ENCODE measurements around the gene SLC2A13.

- TF ChIP-seq POLR2AphosphoS5 (IDR thresholded peaks at IDR 0.05; ENCODE audit: low read depth, low read length) (no peak), POLR2A (IDR thresholded peaks at IDR 0.05; ENCODE audit: low read depth, low read length) (no peak)
These were observed 237.6 kb downstream of the SLC2A13 start for GRCh38 chr12:39868328-39868725.
